ENCODE results near the gene DBR1. TPM values are rescaled to one million over a fixed set of nuclear protein-coding genes. Genes with fewer than 3 reads are reported as not detected.
A peak's percentile ranks its signal among the peaks of the same experiment; 100 is the strongest.

Gene DBR1
- total and polyA plus RNA-seq, 9 of the 15 experiments (the other 6 are each of a cell fraction or from before 2014, with no cell fraction given) = 2.7 to 14.1 (median 10.9) TPM

- TF ChIP-seq NR1H2 (CRISPR knock-in tag; IDR thresholded peaks at IDR 0.05) (no peak), RCOR1 (IDR thresholded peaks at IDR 0.05; ENCODE audit: borderline replicate concordance in 1 of 2, low read depth in 2 of 2, low read length in 2 of 2) (peak; percentile 36 to 90; a peak in 2 of 4 replicates), CREB5 (CRISPR knock-in tag; IDR thresholded peaks at IDR 0.05) (no peak), SMAD4 (CRISPR knock-in tag; conservative IDR thresholded peaks at IDR 0.05) (0 out of 2 replicates have a peak, but pooled peaks have one; percentile 25), HMGN3 (IDR thresholded peaks at IDR 0.05; ENCODE audit: borderline replicate concordance, extremely low read depth, insufficient read length, low read depth, low read length) (no peak), ZNF146 (CRISPR knock-in tag; IDR thresholded peaks at IDR 0.05; ENCODE audit: unreplicated experiment) (no peak), HOXB6 (CRISPR knock-in tag; IDR thresholded peaks at IDR 0.05; ENCODE audit: borderline replicate concordance) (no peak), SRSF7 (optimal IDR thresholded peaks at IDR 0.05; ENCODE audit: low read depth, low read length) (no peak), ZFP1 (CRISPR knock-in tag; IDR thresholded peaks at IDR 0.05) (no peak), PCBP1 (IDR thresholded peaks at IDR 0.05; ENCODE audit: low read depth, low read length, poor library complexity, severe bottlenecking) (no peak), POLR2AphosphoS5 (IDR thresholded peaks at IDR 0.05; ENCODE audit: control insufficient read depth, insufficient read depth, low read depth, low read length) (peak; percentile 63; the same call in 1 of the 2 replicates), CC2D1A (IDR thresholded peaks at IDR 0.05) (peak; percentile 70; the same call in 1 of the 2 replicates), NCOA2 (IDR thresholded peaks at IDR 0.05; ENCODE audit: partially characterized antibody in 2 of 2) (peak in 1 of 2 experiments; percentile 47)
- TF ChIP-seq, protein P1, sequence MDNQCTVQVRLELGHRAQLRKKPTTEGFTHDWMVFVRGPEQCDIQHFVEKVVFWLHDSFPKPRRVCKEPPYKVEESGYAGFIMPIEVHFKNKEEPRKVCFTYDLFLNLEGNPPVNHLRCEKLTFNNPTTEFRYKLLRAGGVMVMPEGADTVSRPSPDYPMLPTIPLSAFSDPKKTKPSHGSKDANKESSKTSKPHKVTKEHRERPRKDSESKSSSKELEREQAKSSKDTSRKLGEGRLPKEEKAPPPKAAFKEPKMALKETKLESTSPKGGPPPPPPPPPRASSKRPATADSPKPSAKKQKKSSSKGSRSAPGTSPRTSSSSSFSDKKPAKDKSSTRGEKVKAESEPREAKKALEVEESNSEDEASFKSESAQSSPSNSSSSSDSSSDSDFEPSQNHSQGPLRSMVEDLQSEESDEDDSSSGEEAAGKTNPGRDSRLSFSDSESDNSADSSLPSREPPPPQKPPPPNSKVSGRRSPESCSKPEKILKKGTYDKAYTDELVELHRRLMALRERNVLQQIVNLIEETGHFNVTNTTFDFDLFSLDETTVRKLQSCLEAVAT (IDR thresholded peaks at IDR 0.05) = peak in 1 of 2 experiments; percentile 91; a peak in 2 of 4 replicates
- TF ChIP-seq, protein P2, sequence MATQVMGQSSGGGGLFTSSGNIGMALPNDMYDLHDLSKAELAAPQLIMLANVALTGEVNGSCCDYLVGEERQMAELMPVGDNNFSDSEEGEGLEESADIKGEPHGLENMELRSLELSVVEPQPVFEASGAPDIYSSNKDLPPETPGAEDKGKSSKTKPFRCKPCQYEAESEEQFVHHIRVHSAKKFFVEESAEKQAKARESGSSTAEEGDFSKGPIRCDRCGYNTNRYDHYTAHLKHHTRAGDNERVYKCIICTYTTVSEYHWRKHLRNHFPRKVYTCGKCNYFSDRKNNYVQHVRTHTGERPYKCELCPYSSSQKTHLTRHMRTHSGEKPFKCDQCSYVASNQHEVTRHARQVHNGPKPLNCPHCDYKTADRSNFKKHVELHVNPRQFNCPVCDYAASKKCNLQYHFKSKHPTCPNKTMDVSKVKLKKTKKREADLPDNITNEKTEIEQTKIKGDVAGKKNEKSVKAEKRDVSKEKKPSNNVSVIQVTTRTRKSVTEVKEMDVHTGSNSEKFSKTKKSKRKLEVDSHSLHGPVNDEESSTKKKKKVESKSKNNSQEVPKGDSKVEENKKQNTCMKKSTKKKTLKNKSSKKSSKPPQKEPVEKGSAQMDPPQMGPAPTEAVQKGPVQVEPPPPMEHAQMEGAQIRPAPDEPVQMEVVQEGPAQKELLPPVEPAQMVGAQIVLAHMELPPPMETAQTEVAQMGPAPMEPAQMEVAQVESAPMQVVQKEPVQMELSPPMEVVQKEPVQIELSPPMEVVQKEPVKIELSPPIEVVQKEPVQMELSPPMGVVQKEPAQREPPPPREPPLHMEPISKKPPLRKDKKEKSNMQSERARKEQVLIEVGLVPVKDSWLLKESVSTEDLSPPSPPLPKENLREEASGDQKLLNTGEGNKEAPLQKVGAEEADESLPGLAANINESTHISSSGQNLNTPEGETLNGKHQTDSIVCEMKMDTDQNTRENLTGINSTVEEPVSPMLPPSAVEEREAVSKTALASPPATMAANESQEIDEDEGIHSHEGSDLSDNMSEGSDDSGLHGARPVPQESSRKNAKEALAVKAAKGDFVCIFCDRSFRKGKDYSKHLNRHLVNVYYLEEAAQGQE (IDR thresholded peaks at IDR 0.05; ENCODE audit: borderline replicate concordance) = 0 out of 2 replicates have a peak, but pooled peaks have one; percentile 11
- TF ChIP-seq, protein P2 (CRISPR knock-in tag; IDR thresholded peaks at IDR 0.05; ENCODE audit: low read depth) = no peak
These were observed 25.1 kb upstream of the DBR1 start (continued) for GRCh38 chr3:138199851-138200250.

Data from K562 (cell line).